ENCODE measurements around the gene CRACR2B.

Gene CRACR2B

DNA sequence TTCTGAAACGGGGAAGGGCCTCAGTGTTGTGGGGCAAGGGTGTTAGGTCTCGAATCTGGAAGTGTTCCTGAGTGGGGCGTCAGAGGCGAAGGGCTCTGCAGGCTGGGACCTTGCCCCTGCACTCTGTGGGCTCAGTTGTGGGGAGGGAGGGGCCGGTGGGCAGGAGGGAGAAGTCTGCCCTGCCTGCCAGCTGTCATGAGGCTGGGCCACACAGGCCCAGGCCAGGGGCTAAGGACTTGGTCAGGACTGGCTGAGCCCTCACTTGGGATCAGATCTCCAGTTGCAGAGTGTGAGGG, at the start of gene CRACR2B:
CRACR2B (plus strand) TSS at position 23 of the 296 bp plus-strand sequence. CDS start 689 bp downstream, outside the sequence.
- DNase-seq: no peak

DNA sequence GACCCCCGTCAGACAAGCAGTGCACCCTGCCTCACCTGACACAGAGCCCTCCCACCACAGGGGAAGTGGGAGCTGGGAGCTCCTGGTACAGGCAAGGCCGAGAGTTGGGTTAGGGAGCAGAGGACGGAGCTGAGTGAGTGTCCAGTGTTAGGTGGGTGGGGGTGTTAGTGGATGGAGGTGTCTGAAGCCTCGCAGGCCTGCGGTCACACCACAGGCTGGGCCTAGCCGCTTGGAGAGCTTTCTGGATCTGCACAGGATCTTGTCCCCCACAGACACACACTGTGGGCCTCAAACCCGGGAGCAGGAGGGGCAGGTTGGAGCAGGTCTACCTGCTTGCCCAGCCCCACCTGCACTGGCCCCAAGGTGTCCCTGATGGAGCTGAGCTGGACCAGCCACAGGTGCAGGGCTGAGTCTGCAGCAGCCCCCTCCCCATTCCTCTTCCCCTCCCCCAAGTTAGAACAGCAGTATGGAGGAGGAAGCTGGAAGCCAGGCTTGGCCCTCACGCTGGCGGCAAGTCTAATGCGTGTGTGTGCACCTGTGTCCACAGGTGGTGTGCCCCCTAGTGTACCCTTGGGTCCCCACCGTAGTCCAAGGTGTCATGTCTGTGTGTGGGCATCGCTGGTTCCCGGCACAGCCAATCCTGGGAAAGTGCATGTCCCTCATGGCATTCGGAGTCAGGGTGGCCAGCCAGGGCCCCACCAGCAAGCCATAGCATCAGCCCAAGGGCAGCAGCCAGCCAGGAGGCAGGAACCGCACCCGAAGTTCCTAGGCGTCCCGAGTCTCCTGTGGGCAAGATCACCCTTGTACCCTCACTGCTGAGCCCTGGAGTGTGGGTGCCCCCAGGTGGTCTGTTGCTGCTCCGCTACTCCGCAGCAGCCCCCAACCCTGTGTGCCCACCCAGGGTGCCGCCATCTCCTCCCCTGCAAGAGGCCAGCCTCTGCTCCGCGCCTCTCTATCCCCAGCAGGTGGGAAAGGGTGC, 48.5 kb upstream of the CRACR2B start:
- no peak for DNase-seq

DNA sequence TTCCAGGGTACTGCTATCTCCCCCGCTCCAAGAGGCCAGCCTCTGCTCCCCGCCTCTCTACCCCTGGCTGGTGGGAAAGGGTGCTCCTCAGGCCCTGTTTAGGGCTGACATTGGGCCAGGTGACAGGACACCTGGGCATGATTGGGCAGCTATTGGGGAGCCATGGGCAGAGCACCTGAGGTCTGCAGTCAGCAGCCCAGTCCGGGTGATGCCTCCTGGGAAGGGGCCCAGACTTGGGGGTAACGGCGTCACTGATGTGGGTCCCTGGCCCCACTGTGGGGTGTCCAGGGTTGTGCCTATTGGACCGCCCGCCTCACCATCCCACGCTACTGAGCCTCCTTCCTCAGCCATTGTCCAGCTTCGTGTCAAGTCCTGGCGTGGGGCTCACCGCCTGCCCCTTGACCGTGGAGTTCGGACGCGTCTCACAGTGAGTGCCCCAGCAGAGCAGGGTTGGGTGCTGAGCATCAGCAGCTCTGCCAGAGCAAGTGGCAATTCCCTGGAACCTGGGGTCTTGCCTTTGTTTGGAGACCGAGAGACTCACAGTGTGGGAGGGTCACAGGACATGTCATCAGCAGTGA, 47.7 kb upstream of the CRACR2B start:
- DNase-seq: no peak

DNA sequence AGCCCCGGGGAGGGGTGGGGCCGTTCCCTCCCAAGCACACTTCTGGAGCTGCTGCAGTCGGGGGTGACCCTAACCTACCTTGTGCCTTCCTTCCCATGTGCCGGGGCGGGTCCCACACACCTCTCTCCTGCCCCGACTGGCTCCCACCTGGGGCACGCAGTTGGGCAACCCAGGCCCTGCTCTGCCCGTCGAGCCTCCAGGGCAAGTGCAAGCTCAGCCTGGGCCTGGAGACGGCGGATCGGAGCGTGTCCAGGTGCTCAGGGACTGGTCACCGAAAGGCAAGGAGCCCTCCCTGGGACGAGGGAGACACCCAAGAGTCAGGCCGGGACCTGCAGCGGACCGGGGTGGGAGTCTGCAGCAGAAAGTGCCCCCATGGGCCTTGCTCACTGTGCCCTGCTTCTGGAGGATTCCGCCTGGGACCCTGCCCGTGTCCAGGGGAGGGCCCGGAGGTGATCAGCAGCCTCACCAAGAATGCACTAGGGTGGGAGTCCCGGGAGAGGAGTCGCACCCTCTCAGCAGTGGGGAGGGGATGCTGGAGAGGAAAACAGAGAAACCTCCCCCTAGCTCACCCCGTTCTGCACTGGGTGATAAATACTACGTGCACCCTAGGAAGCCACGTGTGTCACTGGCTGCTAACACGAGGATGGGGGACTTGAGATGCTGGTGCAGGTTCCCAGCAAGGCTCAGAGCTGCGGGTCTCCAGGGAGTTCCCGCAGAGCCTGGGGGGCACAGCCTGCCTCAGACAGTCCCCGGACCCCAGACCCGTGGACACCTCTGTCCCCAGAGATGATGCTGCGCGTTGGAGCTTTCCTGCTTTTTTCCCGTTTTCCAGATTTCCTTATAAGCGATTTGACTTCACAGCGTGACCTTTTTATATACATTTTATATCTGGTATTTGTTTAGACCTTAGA, 45.2 kb upstream of the CRACR2B start:
- DNase-seq: peak; percentile 45

DNA sequence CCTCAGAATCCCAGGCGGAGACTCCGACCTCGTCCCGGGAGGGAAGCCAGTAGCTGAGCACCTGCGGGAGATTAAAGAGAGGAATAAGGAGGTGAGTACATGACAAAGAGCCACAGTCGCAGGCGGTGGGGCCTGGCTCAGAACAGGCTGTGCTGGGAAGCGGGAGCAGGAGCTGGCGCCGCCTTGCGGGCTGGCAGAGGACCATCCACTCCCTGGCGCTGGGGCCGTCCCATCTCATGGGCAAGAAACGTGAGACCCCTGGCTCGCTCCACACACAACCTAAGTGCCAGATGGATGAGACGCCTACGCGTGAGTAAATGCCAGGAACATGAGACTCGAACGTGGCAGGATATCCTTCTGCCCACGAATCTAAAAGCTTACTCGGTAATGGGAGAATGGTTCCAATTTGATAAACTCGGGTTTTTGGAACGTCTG, 44.1 kb upstream of the CRACR2B start:
- DNase-seq: peak; percentile 92

DNA sequence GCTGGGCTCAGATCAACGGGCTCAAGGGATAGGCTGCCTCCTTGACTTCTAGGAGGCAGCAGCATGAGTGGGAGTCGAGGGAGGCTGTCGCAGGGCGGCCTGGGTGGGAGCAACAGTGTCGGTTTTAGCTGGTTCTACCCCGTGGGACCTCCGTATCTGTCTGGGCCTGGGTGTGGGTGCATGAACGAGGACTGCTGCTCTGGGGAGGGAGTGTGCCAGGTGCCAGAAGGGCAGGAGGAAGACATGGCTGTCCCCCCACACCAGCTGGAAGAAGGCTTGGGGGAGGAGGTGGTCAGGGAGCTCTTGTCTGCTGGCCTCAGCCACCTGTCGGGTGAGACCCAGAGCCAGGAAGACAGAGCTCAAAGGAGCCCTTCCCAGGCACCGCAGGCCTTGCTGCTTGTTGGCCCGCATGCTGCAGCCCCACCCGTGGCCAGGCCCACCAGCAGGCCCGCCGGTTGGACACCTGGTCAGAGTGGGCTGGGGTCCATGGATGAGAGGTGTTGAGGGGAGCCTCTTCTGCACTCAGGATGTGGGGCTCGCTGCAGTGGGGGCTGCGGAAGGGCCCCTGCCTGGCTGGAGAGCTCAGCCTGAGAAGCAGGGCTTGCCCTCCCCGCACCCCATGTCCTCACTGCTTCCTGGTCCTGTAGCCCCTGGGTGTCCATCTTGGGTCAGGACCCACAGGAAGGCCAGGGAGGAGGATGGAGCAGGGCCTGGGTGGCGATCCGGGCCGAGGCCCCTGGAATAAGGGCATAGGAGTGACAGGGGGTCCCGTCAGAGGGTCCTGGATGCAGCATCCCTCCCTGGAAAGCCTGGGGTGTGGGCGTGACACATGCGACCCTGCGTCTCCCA, 41.3 kb upstream of the CRACR2B start:
- no peak for DNase-seq

DNA sequence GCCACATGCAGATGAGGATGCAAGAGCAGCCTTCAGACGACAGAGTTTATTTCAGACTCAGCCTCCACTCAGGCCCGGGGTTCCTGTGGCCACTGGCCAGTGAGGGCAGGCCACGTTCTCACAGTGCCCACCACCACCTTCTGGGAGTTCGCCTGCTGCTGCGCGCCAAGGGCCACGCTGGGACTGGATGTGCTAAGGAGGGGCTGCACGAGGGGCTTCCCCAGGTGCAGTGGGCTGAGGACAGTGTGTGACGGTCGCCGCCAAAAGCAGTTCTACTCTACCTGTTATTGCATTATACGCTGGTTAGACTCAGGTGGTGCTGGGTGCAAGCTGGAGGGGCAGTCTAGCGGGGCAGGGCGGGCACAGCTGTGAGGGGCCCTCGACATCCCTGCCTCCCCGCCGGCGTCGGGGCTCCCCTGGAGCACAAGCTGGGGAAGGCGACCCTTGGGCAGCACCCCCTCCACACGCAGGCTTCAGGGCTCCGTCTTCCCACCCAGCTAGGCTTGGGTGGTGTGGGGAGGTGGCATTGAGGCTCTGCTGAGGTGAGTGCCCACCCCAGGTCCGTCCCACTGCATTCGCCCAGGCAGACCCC, 40.5 kb upstream of the CRACR2B start:
- DNase-seq: no peak

DNA sequence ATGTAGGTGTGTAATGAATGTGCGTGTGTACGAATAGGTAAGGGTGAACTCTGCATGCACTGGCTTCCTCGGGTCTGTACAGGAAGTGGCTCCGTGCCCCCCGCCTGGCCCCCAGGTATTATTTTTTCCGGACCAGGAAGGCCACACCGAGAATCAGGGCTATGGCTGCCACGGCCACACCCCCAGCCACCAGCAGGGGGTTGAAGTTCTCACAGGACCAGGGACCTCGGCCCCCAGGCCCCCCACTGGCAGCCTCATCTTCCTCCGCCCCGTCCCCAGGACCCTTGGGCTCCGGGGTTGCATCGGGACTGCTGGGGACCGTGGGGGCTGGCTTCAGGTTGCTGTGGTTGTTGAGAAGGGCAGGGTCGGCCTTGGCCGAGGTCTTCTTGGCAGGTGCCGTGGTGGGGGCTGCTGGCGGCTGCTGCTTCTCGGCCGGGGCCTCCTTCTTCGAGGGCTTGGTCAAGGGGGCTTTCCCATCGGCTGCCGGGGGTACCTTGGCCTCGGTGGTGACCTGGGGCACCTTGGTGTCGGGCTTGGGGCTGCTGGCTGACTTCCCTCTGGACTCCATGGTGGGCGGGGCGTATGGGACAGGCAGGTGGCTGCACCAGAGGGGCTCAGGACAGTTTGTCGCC, 39.6 kb upstream of the CRACR2B start:
- DNase-seq: no peak

DNA sequence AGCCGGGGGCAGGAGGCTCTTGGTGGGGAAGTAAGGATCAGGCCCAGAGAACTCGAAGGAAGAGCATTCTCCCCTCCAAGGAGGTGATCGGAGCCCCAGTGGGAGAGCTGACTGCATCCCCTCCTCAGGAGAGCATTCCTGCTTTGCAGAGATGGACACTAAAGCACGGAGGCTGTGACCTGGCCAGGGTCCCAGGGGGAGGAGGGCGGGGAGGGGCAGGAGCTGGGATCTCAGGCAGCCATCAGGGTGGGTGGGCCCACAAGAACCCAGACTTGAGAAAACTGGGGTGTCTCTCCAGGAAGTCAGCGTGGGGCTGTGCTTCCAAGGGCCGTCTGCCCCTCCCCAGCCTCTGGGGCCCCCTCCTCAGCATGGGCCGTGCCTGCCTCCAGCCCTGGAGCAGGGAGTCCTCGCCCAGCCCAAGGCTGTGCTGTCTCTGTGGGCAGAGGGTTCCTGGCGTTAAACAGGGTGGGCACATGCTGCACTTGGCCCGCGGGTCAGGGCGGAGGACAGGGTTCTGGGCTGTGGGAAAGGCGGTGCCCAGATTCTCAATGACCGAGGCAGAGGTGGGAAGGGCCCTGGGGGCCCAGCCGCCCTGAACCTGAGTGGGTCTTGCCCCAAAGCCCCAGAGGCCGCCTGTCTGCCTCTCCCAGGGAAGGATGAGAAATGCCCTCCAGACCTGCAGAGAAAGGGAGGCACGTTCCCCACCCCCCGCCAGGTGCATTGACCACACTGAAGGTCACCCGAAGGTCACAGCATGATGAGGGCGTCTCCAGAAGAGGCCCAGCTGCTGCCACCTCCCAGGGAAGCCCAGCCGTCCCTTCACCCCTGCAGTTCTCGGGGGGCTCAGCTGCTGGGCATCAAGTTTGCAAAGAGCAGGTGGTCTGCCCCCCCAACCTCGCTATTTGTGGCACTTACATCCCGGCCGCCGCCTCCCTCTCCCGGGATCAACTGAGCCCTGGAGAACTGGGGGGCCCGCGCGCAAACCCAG, 38.5 kb upstream of the CRACR2B start:
- peak; percentile 36 for DNase-seq

DNA sequence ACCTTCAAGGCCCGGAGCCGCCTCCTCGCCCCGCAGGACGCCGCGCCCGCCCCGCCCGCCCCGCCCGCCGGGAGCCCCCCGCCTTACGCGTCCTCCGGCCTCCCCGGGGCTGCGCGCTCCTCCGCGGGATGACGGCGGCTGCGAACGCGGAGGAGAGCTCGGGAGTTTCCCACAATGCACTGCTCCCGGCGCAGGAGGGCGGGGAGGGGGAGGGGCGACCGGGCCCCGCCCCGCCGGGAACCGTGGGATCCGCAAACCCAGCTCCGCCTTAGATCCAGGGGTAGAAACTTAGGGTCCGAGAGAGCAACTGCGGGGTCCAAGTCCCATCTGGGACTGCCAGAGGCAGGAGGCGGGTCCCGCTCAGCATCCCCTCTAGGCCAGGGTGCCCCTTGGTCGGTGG, 37.8 kb upstream of the CRACR2B start, which contains the start of gene CEND1:
CEND1 (minus strand) TSS at position 148 of the 400 bp plus-strand sequence. CDS start 1,514 bp downstream, outside the sequence.
- peak; percentile 64 for DNase-seq

DNA sequence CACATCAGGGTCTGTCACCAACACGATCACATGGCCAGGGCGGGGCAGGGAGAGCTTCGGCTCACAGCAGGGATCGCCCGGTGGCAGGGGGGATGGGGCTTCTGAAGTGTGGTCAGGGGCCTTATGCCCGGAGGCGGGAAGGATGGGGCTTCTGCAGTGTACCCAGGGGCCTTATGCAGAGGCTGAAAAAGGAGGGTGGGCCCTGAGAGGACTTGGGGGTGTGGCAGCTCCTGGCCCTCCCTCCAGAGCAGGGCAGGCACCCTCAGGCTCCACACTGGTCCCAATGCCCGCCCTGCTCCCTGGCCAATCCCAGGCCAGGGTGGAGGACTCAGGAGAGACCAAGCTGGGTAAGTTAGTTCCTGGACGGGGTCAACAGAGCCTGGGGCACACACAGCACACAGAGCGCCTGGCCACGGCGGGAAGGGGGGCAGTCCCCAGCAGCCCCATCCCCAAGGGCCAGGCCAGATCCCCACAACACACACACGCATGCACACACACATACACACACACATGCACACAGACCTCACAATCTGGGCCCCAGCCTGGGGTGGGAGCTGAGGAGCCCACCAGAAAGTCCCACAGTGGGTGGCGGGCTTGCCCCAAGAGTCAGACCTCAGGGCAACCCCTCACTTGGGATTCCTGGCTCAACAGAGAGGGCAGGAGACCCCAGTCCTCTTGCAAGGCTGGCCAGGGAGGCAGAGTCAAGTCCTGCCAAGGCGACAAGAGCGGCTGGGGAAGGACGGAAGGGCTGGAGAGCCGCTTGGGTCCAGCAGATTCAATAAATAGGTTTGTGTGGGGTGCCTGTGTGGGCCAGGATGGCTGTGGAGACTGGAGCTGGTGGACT, 36.8 kb upstream of the CRACR2B start:
- peak; percentile 44 for DNase-seq

DNA sequence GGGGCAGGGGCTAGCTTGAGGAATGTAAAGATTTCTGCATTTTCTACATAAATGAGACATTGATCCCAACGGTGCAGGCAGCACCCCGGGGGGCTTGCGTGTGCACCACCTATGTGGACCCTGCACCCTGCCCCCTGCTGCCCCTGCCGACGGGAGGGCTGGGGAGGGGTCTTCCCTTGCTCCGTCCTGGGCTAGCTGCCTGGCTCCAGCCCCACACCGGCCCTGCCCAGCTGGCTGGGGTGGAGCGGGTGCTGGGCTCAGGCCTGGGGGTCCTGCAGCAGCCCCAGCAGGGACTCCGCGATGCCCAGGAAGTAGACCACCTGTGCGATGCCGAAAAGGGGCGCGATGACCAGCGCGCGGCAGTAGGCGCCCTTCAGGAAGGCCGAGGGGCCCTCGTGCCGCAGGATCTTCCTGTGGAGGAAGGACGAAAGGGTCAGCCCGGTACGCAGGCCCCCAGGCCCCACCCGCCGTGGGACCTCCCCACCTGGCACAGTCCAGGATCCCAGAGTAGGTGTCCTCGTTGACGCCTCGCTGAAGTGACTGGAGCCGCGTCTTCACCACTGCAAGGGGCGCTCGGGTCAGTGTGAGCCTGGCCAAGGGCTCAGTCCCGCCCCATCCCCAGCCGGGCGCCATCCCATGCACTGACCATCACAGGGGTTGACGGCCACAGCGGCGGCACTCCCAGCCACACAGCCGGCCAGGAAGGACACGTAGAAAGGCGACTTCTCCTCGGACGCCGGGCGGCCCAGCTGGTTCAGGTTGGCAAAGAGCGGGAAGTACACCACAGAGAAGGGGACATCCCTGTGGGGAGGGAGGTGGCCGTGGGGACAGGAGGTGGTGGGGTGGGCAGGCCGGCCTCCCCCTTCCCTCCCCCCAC, 35.8 kb upstream of the CRACR2B start:
- DNase-seq: no peak

DNA sequence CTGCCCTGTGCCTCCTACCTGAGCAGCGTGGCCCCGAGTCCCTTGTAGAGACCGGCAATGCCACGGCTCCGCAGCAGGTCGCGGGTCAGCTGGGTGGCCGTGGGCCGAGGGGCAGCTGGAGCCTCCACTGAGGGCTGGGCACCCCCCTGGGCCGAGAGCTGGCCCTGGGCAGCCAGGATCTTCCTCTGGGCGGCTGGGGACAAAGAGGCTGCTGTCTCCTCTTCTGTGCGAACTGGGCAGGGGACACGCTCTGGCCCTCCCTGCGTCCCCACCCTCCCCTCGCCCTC, 35.2 kb upstream of the CRACR2B start:
- DNase-seq: no peak

DNA sequence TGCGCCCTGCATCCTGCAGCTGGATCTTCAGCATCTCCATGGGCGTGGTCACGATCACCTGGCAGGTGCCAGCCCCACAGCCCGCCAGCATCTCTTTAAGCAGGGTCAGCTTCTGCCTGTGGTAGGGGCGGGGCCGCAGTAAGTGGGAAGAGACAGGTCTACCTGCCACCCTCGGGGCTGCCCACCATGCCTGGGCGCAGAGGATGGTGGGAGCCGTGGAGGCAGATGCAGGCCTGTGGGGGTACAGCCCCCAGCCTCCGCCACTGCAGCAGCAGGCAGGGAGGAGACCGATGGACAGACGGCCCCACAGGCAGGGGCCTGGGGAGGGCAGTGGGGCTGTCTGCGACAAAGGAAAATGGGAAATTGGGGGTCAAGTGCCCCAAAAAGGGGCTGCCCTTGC, 34.8 kb upstream of the CRACR2B start:
- no peak for DNase-seq

DNA sequence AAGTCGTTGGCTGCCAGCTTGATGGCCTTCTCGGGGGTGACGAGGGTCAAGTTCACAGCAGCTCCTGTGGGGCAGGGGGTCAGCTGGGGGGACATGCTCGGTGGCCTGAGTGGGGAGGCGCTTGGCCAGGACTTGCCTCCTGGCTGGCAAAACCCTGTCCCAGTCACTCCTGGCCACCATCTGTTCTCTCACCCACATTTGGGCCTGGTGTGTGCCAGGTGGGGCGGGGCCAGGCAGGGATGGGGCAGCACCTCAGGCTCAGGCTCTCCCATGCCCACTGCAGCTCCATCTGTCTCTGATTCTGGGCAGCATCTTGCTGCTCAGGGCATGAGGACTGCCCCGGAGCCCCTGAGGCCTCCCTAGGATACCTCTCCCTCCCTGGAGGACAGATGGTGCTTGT, 34.2 kb upstream of the CRACR2B start:
- DNase-seq: peak; percentile 56

DNA sequence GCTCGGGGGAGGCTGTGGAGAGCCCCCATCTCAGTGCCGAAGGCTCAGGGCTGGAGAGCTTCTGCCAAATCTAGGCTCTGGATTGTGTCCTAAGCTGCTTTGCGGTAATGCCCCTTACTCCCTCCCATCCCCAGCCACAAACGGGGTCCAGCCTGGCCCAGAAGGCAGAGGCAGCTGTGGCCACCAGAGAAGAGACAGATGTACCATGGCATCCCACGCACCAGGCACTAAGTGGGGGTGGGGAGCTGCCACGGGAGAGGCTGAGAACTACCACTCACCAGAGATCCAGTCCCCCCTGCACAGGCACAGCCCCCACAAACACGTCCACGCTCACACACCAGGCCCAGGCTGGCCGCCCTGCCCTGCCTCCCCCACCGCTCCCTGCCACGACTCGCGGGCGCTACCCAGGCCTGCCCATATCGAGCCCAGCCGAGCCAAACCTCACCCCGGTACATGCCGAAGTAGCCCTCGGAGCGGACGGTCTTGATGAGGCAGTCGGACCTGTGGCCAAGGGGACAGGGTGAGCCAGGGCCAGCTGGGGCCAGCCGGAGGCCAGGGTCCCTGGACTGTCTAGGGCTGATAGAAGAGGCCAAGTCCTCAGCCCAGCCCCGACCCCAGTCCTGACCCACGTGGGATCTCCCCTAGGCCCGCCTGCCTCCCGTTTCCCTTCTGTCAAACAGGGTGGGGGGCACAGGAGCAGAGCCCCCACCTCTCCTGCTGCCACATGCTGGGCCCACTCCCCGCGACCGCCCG, 33.5 kb upstream of the CRACR2B start:
- DNase-seq: no peak

All from NCI-H69 (cell line).